ENCODE measurements around the gene HACL1. TPM values are rescaled to one million over a fixed set of nuclear protein-coding genes. Genes with fewer than 3 reads are reported as not detected.
A peak's percentile ranks its signal among the peaks of the same experiment; 100 is the strongest.
"Not testable (repeated sequence)": the region's sequence is repeated elsewhere in the genome, so short reads cannot be mapped to it uniquely, and the experiment has no call there.

The HACL1 gene
- polyA plus RNA-seq, 5 donors: 16.0 to 22.4 (median 19.1) TPM

GRCh38 chr3:15631426-15632211 lies 30.2 kb upstream of the HACL1 start:
- no peak for DNase-seq

DNA sequence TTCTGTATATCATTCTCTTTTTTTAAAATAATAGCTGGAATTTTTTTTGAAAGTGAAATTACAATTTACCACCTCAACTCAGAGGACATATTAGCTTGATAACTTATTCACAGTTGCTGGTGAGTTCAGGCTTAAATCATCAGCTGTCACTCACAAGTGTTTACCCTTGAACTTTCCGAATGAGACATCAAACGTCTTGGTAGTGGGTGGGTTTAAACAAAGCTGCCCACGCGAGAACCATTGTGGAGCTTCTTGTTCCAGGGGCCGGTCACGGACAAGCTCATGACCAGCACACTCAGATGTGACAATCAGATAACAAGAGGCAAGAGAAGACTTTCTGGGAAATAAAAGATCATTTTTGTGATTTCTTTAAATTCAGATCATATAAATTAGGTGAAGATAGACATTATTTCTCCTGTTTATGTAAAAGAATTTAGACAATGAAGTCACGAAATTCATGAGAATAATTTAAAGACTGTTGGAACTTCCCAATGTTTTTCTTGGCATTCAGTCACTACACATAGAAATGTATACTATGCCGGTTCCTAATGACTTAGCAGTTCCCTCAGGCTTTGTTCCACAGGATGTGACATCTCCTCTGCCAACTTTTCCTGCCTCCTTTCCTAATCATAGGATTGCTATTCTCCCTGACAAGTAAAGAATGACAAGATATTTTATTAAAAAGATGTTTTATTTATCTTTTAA lies 29.4 kb upstream of the HACL1 start:
- DNase-seq: peak; percentile 47 to 61

- DNase-seq: peak; percentile 47 to 73
Measured at GRCh38 chr3:15629860-15630597, 28.7 kb upstream of the HACL1 start.

DNA sequence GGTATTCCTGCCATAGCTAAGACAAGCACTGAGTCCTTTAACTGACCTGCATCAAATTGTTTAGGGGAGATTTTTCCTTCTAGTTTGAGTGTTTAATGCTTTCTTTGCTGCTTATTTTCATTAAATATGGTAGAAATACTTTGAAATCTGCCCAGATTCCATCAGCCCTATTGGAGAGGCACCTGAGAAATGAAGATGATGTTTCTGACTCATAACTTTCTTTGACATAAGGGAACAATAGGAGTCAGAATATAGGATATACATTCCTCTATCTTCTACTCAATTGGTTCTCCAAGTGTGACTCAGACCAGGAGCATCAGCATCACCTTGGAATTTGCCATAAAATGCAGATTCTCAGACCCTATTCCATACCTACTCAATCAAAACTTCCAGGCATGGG lies 27.6 kb upstream of the HACL1 start:
- no peak for DNase-seq

- no peak for DNase-seq
Measured at GRCh38 chr3:15623535-15624440, 22.4 kb upstream of the HACL1 start.

GRCh38 chr3:15619659-15620464 lies 18.5 kb upstream of the HACL1 start:
- DNase-seq: not testable (repeated sequence)

DNA sequence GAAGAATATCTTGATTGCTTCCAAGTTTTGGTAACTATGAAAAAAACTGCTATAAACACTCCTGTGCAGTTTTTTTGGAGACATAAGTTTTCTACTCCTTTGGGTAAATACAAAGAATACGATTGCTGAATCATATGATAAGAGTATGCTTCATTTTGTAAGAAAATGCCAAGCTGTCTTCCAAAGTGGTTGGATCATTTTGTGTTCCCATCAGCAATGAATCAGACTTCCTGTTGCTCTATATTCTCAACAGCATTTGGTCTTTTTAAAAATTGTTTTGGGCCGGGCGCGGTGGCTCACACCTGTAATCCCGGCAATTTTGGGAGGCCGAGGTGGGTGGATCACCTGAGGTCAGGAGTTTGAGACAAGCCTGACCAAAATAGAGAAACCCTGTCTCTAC lies 14.7 kb upstream of the HACL1 start:
- no peak for DNase-seq

DNA sequence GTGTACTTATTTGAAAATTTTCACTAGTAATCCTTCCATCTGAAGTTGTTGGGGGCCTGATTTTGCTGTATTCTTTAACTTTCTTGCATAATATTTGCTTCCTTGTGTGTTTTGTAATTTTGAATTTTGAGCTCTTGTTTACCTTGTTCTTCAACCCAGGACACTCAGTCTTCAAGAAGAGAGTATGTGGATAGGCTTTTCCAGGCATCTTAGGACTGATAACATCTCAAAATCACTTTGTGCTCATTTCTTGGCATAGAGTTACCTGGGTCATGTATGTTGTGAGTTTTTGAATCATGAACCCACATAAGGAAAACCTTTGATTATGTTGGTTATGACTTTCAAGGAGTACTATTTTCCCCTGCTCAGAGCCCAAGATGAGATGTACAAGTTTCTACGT lies 13.6 kb upstream of the HACL1 start:
- DNase-seq: no peak

- DNase-seq: no peak
Measured at GRCh38 chr3:15612001-15612400, 10.6 kb upstream of the HACL1 start.

- DNase-seq: no peak
Measured at GRCh38 chr3:15611018-15611417, 9.6 kb upstream of the HACL1 start.

DNA sequence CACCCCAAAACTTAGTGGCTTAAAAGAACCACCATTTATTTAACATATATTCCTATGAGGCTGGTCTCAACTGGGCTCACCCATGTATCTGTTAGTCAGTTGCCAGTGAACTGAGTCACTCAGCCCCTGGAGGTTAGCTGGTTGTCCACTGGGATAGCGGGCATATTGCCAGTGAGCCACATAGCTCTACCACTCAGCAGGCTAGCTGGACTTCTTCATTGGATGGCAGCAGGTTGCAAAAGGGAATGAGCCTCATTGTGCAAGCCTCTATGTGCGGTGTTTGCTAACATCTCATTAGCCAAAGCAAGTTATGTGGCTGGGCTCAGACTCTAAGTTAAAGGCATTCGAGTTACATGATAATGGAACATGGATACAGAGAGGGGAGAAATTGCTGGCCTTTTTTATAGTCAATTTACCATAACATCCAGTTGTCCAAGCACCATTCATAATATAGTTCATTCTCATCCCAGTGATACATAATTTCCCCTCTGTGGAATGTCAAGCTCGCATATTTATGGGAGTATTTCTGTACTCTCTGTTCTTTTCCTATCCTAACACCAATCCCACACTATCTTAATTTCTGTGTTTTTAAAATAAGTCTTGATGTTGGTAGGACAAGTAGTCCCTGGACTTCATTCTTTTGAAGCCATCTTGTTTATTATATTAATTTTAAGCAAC lies 8.9 kb upstream of the HACL1 start:
- no peak for DNase-seq

- DNase-seq: no peak
Measured at GRCh38 chr3:15606434-15606891, 5.1 kb upstream of the HACL1 start.

- DNase-seq: not testable (repeated sequence)
Measured at GRCh38 chr3:15604584-15604983, 3.2 kb upstream of the HACL1 start.

DNA sequence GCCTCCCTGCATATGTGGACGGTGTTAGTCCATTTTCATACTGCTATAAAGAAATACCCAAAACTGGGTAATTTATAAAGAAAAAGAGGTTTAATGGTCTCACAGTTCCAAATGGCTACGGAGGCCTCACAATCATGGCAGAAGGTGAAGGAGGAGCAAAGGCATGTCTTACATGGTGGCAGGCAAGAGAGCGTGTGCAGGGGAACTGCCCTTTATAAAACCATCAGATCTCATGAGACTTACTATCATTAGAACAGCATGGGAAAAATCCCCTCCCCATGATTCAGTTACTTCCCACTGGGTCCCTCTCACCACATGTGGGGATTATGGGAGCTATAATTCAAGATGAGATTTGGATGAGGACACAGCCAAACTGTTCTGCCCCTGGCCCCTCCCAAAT lies 1.4 kb upstream of the HACL1 start:
- DNase-seq: not testable (repeated sequence)

- DNase-seq: no peak
Measured at GRCh38 chr3:15602146-15602536, 772 bp upstream of the HACL1 start.

- no peak for DNase-seq
Measured at GRCh38 chr3:15601046-15601398, 347 bp downstream of the HACL1 start.

DNA sequence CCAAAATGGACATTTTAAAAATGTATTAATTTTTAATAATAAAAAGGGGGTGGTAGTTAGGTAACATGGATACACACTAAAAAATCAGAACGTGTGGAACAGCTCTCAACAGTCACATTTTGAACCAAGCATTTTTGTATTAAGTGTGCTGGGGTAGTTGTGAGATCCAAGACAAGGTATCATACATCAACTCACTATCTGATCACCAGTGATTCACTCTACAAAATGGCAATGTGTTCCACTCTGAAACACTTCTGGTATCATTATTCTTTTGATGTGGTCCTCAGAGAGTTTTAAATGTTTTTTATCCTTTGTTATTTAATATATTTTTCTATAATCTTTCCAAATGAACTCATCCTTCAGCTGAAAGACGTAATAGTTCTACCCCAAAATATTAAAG lies 5.4 kb downstream of the HACL1 start:
- DNase-seq: no peak

DNA sequence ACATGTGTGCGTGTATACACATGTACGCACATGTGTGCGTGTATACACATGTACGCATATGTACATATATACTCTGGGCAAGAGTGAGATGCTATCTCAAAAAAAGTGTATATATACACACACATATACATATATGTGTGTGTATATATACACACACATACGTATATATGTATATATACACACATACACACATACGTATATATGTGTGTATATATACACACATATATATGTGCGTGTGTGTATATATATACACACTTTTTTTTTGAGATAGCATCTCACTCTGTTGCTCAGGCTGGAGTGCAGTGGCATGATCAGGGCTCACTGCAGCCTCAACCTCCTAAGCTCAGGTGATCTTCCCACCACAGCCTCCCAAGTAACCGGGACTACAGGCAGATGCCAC lies 8.4 kb downstream of the HACL1 start:
- no peak for DNase-seq

DNA sequence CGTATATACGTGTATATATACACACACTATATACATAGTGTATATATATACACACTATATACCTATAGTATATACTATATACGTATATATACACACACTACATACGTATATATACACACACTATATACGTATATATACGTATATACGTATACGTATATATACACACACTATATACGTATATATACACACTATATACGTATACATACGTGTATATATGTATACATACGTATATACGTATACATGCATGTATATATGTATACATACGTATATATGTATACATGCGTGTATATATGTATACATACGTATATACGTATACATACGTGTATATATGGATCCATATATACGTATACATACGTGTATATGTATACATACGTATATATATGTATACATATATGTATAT lies 9.4 kb downstream of the HACL1 start:
- no peak for DNase-seq

GRCh38 chr3:15591242-15591641 lies 10.1 kb downstream of the HACL1 start:
- no peak for DNase-seq
